Activated naive CD4-positive, alpha-beta T cell treated with anti-CD3 and anti-CD28 coated beads for 36 hours (primary cell): ENCODE results near the gene RYR1. TPM values are rescaled to one million over a fixed set of nuclear protein-coding genes. Genes with fewer than 3 reads are reported as not detected.
"Not testable (repeated sequence)": the region's sequence is repeated elsewhere in the genome, so short reads cannot be mapped to it uniquely, and the experiment has no call there.

Source experiments
- CTCF ChIA-PET: fragments of 350-600 bp; sonication (Branson Sonifier 250); formaldehyde crosslinking; loops from one replicate; lab custom pipeline; 2021; ENCODE audit warnings: antibody characterized with exemption; lab: Charles Lee
- DNase-seq: peaks from one replicate; pipeline ENCODE4 v3.0.0-alpha.2; 2020
- H3K27ac Mint-ChIP-seq: one replicate; pipeline ENCODE4 v1.8.0; 2021; ENCODE audit warnings: mild to moderate bottlenecking, mixed read lengths
- H3K27me3 Mint-ChIP-seq: one replicate; pipeline ENCODE4 v1.8.0; 2021; ENCODE audit warnings: low read depth, mixed read lengths
- H3K36me3 Mint-ChIP-seq: one replicate; pipeline ENCODE4 v1.8.0; 2021; ENCODE audit warnings: low read depth, mixed read lengths
- H3K4me1 Mint-ChIP-seq: one replicate; pipeline ENCODE4 v1.8.0; 2021; ENCODE audit warnings: low read depth, mixed read lengths
- H3K4me3 Mint-ChIP-seq: one replicate; pipeline ENCODE4 v1.8.0; 2021; ENCODE audit warnings: mild to moderate bottlenecking, moderate library complexity, mixed read lengths
- H3K9me3 Mint-ChIP-seq: one replicate; pipeline ENCODE4 v1.8.0; 2021; ENCODE audit warnings: mixed read lengths
- intact Hi-C: fragments of 100-400 bp; cut with micrococcal nuclease; formaldehyde crosslinking; loops from one replicate; pipeline ENCODE4 v1.15.1; 2023
- total RNA-seq, 2 experiments: library from RNA; stranded (reverse); gene quantifications; one replicate each; pipeline ENCODE4 v1.2.3, GENCODE V29; 2021

RYR1 gene
- total RNA-seq, 2 experiments from 2014 or later: 0.96 to 1.6 TPM

GRCh38 chr19:38402623-38402966, 30.9 kb upstream of the RYR1 start:
- no peaks in the 10 kb centered on the region for H3K9me3 Mint-ChIP-seq
- peaks cover 15% of the 10 kb centered on the region for H3K4me1 Mint-ChIP-seq
- peak overlapping the region; percentile 14 for H3K27ac Mint-ChIP-seq
- intact Hi-C loops: loop anchor here (1.0 to 10.0 kb wide), 7 partner anchors 24 to 528 kb away; partner anchors contain the start of genes ECH1, MRPS12, RASGRP4 and SARS2
- H3K27me3 Mint-ChIP-seq: no peaks in the 10 kb centered on the region
- CTCF ChIA-PET: interaction anchor here (0.5 to 2.7 kb wide), 38 partner anchors 8 to 641 kb away, joined by 3 to 18 read pairs (median 4); partner anchors contain the start of genes ACTN4, EIF3K, GGN and MAP4K1
- DNase-seq: no peak
- H3K4me3 Mint-ChIP-seq: peak overlapping the region; percentile 90
- peaks cover 11% of the 10 kb centered on the region for H3K36me3 Mint-ChIP-seq

GRCh38 chr19:38402967-38403674, 30.4 kb upstream of the RYR1 start, which contains the start of gene FAM98C:
Gene FAM98C, plus strand, starts transcription at chr19:38403093. Its CDS starts 61 bp downstream, at chr19:38403154.
- peaks cover 15% of the 10 kb centered on the region for H3K4me1 Mint-ChIP-seq
- peak; percentile 98 for DNase-seq
- peak within 1 kb of the TSS; percentile 90 for H3K4me3 Mint-ChIP-seq
- CTCF ChIA-PET: interaction anchor here (0.5 to 2.7 kb wide), 40 partner anchors 9 to 640 kb away, joined by 3 to 18 read pairs (median 4); partner anchors contain the start of genes ACTN4, EIF3K, GGN and MAP4K1
- intact Hi-C loops: loop anchor here (1.0 to 10.0 kb wide), 10 partner anchors 24 to 528 kb away; partner anchors contain the start of genes ECH1, MRPS12, PSMD8 and RASGRP4
- H3K36me3 Mint-ChIP-seq: peaks cover 11% of the 10 kb centered on the region
- H3K27ac Mint-ChIP-seq: peak within 1 kb of the TSS; percentile 84
- H3K9me3 Mint-ChIP-seq: no peaks in the 10 kb centered on the region
- H3K27me3 Mint-ChIP-seq: no peaks in the 10 kb centered on the region

- intact Hi-C loops: loop anchor here (10.0 kb wide), 1 partner anchor 430 kb away; the partner anchor contains the start of gene ECH1
- no peak overlapping the region for H3K27ac Mint-ChIP-seq
- no peaks in the 10 kb centered on the region for H3K9me3 Mint-ChIP-seq
- H3K4me3 Mint-ChIP-seq: peak overlapping the region; percentile 90
- no peak for DNase-seq
- CTCF ChIA-PET: interaction anchor here (1.3 kb wide), 1 partner anchor 232 kb away, joined by 4 read pairs; no protein-coding TSS in a partner anchor
- H3K36me3 Mint-ChIP-seq: peaks cover 14% of the 10 kb centered on the region
- H3K27me3 Mint-ChIP-seq: no peaks in the 10 kb centered on the region
- H3K4me1 Mint-ChIP-seq: peaks cover 15% of the 10 kb centered on the region
Measured at GRCh38 chr19:38404858-38405257, 28.6 kb upstream of the RYR1 start.

GRCh38 chr19:38405276-38405675, 28.2 kb upstream of the RYR1 start:
- peak overlapping the region; percentile 32 for H3K4me3 Mint-ChIP-seq

DNA sequence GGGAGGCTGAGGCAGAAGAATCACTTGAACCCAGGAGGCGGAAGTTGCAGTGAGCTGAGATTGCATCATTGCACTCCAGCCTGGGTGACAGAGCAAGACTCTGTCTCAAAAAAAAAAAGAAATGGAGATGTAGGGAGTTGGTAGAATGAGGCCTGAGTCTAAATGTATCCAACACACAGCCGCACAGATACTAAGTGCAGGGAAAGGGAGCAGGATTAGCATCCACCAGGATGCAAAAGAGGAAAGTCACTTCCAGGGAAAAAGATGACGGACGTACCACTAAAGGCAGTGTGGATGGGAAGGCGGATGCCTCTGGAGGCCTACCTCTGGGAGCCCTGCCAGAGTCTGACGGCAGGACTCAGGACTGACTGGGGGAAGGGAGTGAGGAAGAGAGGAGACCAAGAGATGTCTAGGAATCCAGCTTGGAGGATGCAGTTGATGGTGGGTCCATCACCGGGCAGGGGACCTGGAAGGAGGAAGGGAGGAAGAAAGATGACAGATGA, 23.8 kb upstream of the RYR1 start:
- intact Hi-C loops: loop anchor here (10.0 kb wide), 1 partner anchor 425 kb away; the partner anchor contains the start of gene ECH1

More at GRCh38 chr19:38405276-38405675, 28.2 kb upstream of the RYR1 start:
- Mint-ChIP-seq H3K27me3 (no peaks in the 10 kb centered on the region), H3K27ac (peak overlapping the region; percentile 61), H3K9me3 (no peaks in the 10 kb centered on the region), H3K36me3 (peaks cover 15% of the 10 kb centered on the region), H3K4me1 (peaks cover 15% of the 10 kb centered on the region)
- intact Hi-C loops: loop anchor here (10.0 kb wide), 1 partner anchor 430 kb away; the partner anchor contains the start of gene ECH1
- no peak for DNase-seq
- CTCF ChIA-PET: interaction anchor here (1.3 kb wide), 1 partner anchor 232 kb away, joined by 4 read pairs; no protein-coding TSS in a partner anchor

DNA sequence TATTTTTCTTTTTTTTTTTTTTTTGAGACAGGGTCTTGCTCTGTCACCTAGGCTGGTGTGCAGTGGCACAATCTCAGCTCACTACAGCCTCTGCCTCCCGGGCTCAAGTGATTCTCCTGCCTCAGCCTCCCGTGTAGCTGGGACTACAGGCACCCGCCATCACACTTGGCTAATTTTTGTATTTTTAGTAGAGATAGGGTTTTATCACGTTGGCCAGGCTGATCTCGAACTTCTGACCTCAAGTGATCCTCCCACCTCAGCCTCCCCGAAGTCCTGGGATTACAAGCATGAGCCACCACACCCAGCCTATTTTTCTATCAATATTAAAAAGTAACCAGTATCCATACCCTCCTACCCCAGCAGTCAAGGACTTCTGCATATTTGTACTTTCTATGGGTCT, 23.1 kb upstream of the RYR1 start:
- H3K9me3 Mint-ChIP-seq, DNase-seq, H3K27ac Mint-ChIP-seq, H3K27me3 Mint-ChIP-seq, H3K4me1 Mint-ChIP-seq, H3K4me3 Mint-ChIP-seq, CTCF ChIA-PET, intact Hi-C loops: not testable (repeated sequence)
- peaks cover 11% of the 10 kb centered on the region for H3K36me3 Mint-ChIP-seq

More for the DNA sequence above, 23.8 kb upstream of the RYR1 start:
- H3K4me3 Mint-ChIP-seq: no peak overlapping the region
- H3K27ac Mint-ChIP-seq: no peak overlapping the region
- H3K27me3 Mint-ChIP-seq: no peaks in the 10 kb centered on the region
- CTCF ChIA-PET: no interaction called here
- peaks cover 15% of the 10 kb centered on the region for H3K36me3 Mint-ChIP-seq
- H3K4me1 Mint-ChIP-seq: peaks cover 3% of the 10 kb centered on the region
- no peaks in the 10 kb centered on the region for H3K9me3 Mint-ChIP-seq
- no peak for DNase-seq

GRCh38 chr19:38411041-38411712, 22.3 kb upstream of the RYR1 start:
- CTCF ChIA-PET: no interaction called here

GRCh38 chr19:38411898-38412297, 21.6 kb upstream of the RYR1 start:
- H3K4me3 Mint-ChIP-seq, H3K4me1 Mint-ChIP-seq, H3K27ac Mint-ChIP-seq, H3K36me3 Mint-ChIP-seq, H3K9me3 Mint-ChIP-seq, DNase-seq, intact Hi-C loops, H3K27me3 Mint-ChIP-seq: not testable (repeated sequence)
- CTCF ChIA-PET: interaction anchor here (0.8 kb wide), 1 partner anchor 9 kb away, joined by 3 read pairs; the partner anchor contains the start of gene FAM98C

More at GRCh38 chr19:38411041-38411712, 22.3 kb upstream of the RYR1 start:
- Mint-ChIP-seq H3K4me1 (no peaks in the 10 kb centered on the region), H3K9me3 (no peaks in the 10 kb centered on the region), H3K4me3 (no peak overlapping the region), H3K27me3 (no peaks in the 10 kb centered on the region), H3K27ac (no peak overlapping the region), H3K36me3 (peaks cover 10% of the 10 kb centered on the region)
- DNase-seq: no peak
- intact Hi-C loops: no loop called here

- CTCF ChIA-PET: interaction anchor here (0.8 kb wide), 1 partner anchor 10 kb away, joined by 3 read pairs; the partner anchor contains the start of gene FAM98C
- Mint-ChIP-seq H3K36me3 (peaks cover 4% of the 10 kb centered on the region), H3K27me3 (no peaks in the 10 kb centered on the region), H3K9me3 (no peaks in the 10 kb centered on the region), H3K4me1 (peaks cover 6% of the 10 kb centered on the region), H3K27ac (no peak overlapping the region), H3K4me3 (no peak overlapping the region)
- intact Hi-C loops: no loop called here
- DNase-seq: no peak
Measured at GRCh38 chr19:38412491-38412890, 21.0 kb upstream of the RYR1 start.

GRCh38 chr19:38412961-38413360, 20.5 kb upstream of the RYR1 start:
- no peaks in the 10 kb centered on the region for H3K27me3 Mint-ChIP-seq
- intact Hi-C loops: no loop called here
- H3K4me1 Mint-ChIP-seq: peaks cover 10% of the 10 kb centered on the region
- no peak for DNase-seq
- CTCF ChIA-PET: interaction anchor here (0.6 to 0.8 kb wide), 2 partner anchors 10 to 169 kb away, joined by 3 to 4 read pairs; partner anchors contain the start of gene FAM98C
- H3K4me3 Mint-ChIP-seq: no peak overlapping the region
- H3K9me3 Mint-ChIP-seq: no peaks in the 10 kb centered on the region
- H3K36me3 Mint-ChIP-seq: peaks cover 4% of the 10 kb centered on the region
- H3K27ac Mint-ChIP-seq: no peak overlapping the region

GRCh38 chr19:38413416-38413815, 20.1 kb upstream of the RYR1 start:
- Mint-ChIP-seq H3K9me3 (no peaks in the 10 kb centered on the region), H3K4me1 (peaks cover 13% of the 10 kb centered on the region), H3K4me3 (no peak overlapping the region), H3K36me3 (peaks cover 3% of the 10 kb centered on the region), H3K27ac (no peak overlapping the region), H3K27me3 (no peaks in the 10 kb centered on the region)
- intact Hi-C loops: no loop called here
- CTCF ChIA-PET: interaction anchor here (0.6 kb wide), 1 partner anchor 170 kb away, joined by 4 read pairs; no protein-coding TSS in a partner anchor
- DNase-seq: no peak
